Effector CD8-positive, alpha-beta T cell (primary cell): ENCODE measurements around the gene CATSPER2.
"Not testable (repeated sequence)": the region's sequence is repeated elsewhere in the genome, so short reads cannot be mapped to it uniquely, and the experiment has no call there.

Experiments used
- DNase-seq: peaks from one replicate; lab custom pipeline; 2025; lab: John Stamatoyannopoulos, UW
- total RNA-seq, 4 experiments: gene quantifications; one replicate each; lab custom pipeline; 2026; lab: John Stamatoyannopoulos, UW

CATSPER2 gene
- total RNA-seq = 5.3 to 8.5 (median 7.2) reads per million in 4 experiments

GRCh38 chr15:43648649-43649429 lies at the start of gene CATSPER2:
TSS of gene CATSPER2 (minus strand) at chr15:43648844. CDS start at chr15:43648061, 783 bp downstream.
- DNase-seq = no peak

- not testable (repeated sequence) for DNase-seq
Observed at GRCh38 chr15:43693148-43694022, 44.7 kb upstream of the CATSPER2 start, which contains the start of gene CKMT1A. TSS of gene CKMT1A (plus strand) at chr15:43693859. CDS start at chr15:43694051, 192 bp downstream.

- not testable (repeated sequence) for DNase-seq
Observed at GRCh38 chr15:43692679-43693078, 44.0 kb upstream of the CATSPER2 start.

- DNase-seq = not testable (repeated sequence)
Observed at GRCh38 chr15:43689604-43690301, 41.1 kb upstream of the CATSPER2 start.

- DNase-seq = not testable (repeated sequence)
Observed at GRCh38 chr15:43674175-43674574, 25.5 kb upstream of the CATSPER2 start.

GRCh38 chr15:43666177-43666576 lies 17.5 kb upstream of the CATSPER2 start:
- not testable (repeated sequence) for DNase-seq

- DNase-seq = not testable (repeated sequence)
Observed at GRCh38 chr15:43663333-43663732, 14.7 kb upstream of the CATSPER2 start.

GRCh38 chr15:43662293-43662692 lies 13.6 kb upstream of the CATSPER2 start:
- DNase-seq = not testable (repeated sequence)

GRCh38 chr15:43659727-43660126 lies 11.1 kb upstream of the CATSPER2 start:
- not testable (repeated sequence) for DNase-seq

GRCh38 chr15:43649430-43649926 lies 834 bp upstream of the CATSPER2 start:
- DNase-seq = not testable (repeated sequence)

GRCh38 chr15:43638464-43639204 lies 10.0 kb downstream of the CATSPER2 start:
- DNase-seq = not testable (repeated sequence)

- DNase-seq = not testable (repeated sequence)
Observed at GRCh38 chr15:43626937-43627336, 21.7 kb downstream of the CATSPER2 start.

- no peak for DNase-seq
Observed at GRCh38 chr15:43625106-43625505, 23.5 kb downstream of the CATSPER2 start.

- not testable (repeated sequence) for DNase-seq
Observed at GRCh38 chr15:43622068-43622799, 26.4 kb downstream of the CATSPER2 start.

- not testable (repeated sequence) for DNase-seq
Observed at GRCh38 chr15:43618700-43619099, 29.9 kb downstream of the CATSPER2 start, which contains the start of gene STRC. TSS of gene STRC (minus strand) at chr15:43618800. CDS start at chr15:43618722, 78 bp downstream.

- not testable (repeated sequence) for DNase-seq
Observed at GRCh38 chr15:43617750-43618149, 30.9 kb downstream of the CATSPER2 start.

- DNase-seq = not testable (repeated sequence)
Observed at GRCh38 chr15:43602233-43602632, 46.4 kb downstream of the CATSPER2 start.

- not testable (repeated sequence) for DNase-seq
Observed at GRCh38 chr15:43600200-43600599, 48.4 kb downstream of the CATSPER2 start.

GRCh38 chr15:43599131-43599530 lies 49.5 kb downstream of the CATSPER2 start:
- not testable (repeated sequence) for DNase-seq
